GM21529 (cell line): ENCODE data around the gene COA7.

Experiments
- ATAC-seq: cut with Tn5 transposase; IDR thresholded peaks from one replicate; pipeline ENCODE4 v1.9.1; 2021; ENCODE audit not compliant: unreplicated experiment

The COA7 gene

DNA sequence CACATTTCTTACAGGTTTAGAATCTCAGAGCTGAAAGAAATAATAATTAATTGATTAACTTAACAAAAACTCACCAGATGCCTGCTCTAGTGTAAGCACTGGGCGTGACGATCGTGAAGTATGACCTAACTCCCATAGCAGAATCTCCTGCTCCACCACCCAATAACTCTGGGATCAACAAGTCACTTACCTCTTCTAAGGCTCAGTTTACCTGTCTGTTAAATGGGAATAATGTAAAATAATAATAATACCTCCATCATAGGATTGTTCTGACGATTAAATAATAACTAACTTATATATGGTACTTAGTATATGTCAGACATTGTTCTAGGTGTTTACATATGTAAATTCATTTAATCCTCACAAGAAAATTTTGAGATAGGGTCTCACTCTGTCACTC is 24.6 kb downstream of the COA7 start:
- no peak for ATAC-seq

DNA sequence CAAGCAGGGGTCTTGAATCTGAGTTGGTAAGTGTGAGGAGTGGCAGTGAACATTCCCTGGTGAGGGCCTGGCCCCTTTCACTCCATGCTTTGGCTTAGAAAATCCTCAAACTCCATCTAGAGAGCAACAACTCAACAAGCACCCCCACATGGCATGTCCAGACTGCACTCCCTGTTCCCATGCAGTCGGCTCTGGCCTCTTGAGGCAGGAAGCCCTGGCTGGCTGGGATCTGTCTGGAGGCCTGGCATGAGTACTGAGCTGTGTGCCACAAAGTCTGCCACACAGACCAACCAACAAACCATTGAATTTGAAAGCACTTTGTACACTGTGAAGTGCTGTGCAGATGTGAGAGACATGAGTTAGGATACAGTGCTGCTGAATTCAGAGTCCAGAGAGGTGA is 25.2 kb downstream of the COA7 start:
- no peak for ATAC-seq

DNA sequence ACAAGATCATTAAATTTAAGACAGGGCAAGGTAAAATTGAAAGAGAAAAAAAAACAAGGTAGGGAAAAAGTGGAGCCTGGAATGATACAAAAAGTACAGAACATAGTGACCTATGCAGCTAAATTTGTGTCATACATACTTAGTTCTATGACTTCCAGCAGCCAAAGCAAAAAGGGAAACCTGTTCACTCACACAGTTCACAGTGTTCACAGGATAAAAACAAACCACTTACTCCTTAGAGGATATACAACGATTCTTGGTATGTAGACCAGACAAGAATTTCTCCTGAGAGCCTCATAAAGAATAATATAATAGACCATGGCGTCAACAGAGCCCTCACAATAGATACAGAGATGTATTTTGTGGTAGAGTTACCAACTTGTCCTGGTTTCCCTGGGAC is 27.5 kb downstream of the COA7 start:
- no peak for ATAC-seq

DNA sequence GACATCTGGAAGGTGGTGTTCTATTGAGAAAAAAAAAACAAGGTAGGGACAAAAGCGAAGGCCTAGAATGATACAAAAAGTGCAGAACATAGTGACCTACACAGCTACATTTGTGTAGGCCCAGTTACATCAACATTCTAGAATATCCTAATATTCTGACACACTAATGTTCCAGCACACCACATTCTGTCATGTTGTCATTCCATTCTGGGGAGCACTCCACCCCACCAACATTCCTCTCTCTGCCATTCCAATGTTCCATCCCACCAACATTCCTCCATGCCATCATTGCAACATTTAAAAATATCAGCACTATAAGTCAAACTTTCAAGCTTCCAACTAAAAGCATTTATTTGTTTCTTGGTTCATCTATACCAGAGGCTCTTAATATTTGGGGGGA is 28.5 kb downstream of the COA7 start:
- no peak for ATAC-seq

DNA sequence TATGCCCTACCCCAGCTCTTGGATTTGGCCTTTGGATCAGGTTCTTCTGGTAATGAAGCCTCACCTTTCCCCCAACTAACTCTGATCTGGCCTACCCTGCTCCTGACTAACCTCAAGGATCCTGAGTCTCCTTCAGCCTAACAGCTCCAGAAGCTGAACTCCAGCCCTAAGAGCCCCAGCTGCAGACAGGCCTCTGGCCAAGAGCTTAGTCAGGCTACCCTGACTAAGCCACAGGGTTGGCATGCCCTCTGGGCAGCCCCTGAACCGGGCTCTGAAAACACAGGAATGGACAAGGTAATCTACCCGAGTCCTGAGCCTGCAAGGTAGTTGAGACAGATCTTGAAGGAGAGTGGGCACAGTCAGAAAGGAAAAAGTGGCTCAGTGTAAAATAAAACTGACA is 29.4 kb downstream of the COA7 start:
- ATAC-seq, result no peak

DNA sequence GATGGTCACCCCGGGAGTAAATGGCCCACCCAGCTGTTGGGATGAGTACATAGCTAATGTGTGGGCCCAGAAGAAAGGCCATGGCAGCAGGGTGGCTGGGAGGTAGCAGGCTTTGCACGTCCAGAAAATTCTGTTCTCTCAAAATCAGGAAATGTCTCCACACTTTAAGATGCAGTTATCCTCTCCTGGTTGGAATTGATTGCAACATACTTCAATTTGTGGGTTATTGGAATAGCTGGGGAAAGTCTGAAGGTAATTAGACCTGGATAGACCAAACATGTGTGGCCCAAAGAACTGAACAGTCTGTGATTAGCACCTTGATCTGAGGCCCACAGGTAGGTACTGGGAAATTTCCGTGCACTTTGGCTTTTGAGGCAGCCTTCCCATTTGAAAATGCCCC is 30.2 kb downstream of the COA7 start:
- ATAC-seq, result no peak

DNA sequence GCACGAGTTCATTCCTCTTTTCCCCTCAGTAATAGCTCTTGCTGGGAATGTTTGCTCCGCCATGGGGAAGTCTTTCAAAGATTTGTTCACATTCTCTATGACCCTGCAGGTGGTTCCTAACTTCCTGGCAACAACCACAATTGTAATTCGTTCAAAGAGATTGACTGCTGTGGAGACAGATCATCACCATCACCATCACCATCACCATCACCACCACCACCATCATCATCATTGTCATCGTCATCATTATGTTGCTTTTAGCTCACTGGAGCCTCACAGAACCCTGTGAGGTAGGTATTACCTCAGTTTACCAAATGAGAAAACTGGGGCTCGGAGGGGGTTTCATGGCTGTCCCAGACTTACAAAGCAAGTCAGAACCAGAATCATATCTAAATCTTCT is 30.9 kb downstream of the COA7 start:
- ATAC-seq, result no peak

DNA sequence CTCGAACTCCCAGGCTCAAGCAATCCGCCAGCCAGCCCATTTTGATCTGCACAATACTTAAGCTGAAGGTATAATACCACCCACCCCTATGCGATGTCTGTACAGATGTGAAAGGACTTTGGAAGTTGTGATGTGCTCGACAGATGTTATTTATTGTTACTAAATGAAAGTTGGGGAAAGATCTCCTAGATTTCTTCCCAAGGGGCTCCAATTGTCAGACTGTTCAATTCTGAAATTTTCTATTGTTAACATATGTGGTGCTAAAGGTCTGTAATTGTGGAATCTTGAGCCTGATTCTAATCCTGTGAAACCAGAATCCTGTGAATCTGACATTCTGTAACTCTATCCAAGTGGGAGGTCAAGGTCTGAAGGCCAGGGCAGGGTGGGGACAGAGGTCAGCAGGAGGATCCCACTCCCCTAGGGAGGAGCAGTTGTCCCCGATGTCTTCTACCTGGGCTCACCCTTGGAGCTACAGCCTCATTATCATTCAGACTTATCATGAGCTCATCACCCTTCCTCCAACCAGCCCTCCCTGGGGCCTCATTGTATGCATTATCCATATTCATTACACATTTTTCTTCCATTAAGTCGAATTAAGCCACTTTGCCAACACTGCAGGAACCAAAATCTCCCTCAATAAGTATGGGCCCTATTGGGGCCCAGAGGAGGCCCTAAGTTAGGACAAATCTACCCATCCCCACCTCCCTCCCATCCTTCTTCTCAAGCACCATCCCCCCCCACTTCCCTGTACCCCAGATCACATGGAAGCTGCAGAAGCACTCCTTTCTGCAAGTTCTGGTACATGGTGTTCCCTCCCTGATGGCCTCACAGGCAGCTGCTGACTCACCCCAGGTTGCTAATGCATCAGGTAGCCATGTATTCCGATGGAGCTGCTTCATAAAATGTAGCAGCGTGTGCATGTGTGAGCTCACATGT is 32.9 kb downstream of the COA7 start:
- ATAC-seq, result no peak

DNA sequence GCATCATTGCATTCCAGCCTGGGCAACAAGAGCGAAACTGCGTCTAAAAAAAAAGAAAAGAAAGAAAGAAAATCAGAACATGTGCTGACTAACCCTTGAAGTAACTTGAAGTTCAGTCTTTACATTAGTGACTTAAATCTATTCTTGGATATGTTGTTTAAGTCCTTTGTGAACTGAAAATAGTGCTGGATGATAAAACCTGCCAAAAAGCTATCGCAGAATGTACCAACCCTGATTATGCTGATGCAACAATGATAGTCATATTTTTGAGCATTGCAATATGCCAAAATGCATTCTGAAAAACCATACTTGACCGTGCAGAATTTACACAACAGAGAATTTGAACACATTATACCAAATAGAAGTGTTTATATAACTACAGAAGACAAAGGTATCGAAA is 34.4 kb downstream of the COA7 start:
- ATAC-seq, result no peak

DNA sequence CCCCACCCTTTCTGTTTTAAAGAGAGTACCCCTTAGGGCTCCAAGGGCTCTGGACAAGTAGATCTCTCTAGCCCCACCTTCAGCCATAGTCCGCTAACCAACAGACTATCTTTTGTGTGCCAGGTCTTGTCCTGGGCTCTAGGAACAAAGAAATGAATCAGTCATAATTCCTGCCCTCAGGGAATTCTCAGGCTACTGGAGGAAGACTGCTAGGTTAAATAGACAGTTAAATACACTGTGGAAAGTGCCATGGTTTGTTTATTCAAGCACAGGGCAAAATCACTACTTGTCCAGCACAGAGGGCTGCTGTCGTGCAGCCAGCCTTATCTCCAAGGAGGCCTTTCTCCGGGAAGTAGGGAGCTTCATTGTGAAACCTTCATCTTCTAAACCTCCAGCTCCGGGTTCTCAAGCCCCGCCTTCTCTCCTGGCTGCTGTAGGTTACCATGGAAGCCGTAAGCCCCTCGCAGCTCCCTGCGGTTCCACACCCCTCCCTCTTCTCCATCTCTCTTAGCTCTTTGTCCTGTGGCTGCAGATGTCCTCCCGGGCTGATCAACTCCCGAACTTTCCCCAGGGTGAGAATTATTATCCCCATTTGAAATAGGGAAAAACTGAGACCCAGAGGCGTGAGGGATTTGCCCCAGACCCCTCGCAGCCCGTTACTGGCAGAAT is 35.4 kb downstream of the COA7 start:
- ATAC-seq, result no peak

DNA sequence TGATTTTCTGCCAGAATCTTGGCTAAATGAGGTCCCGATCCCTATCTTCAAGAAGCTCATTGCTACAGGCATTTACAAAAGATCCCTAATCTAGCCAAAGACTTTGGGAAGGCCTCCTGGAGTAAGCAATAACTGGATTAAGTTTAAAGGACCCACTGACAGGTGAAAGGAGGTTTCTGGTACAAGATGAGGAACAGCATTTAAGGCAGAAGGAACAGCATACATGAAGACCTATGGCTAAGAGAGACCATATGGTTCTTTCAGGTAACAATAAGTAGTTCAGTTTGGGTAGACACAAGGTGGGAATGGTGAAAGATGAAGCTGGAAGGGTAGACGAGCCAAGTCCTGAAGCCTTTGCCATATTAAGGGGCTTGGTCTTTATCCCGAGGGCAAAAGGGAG is 37.3 kb downstream of the COA7 start:
- no peak for ATAC-seq

DNA sequence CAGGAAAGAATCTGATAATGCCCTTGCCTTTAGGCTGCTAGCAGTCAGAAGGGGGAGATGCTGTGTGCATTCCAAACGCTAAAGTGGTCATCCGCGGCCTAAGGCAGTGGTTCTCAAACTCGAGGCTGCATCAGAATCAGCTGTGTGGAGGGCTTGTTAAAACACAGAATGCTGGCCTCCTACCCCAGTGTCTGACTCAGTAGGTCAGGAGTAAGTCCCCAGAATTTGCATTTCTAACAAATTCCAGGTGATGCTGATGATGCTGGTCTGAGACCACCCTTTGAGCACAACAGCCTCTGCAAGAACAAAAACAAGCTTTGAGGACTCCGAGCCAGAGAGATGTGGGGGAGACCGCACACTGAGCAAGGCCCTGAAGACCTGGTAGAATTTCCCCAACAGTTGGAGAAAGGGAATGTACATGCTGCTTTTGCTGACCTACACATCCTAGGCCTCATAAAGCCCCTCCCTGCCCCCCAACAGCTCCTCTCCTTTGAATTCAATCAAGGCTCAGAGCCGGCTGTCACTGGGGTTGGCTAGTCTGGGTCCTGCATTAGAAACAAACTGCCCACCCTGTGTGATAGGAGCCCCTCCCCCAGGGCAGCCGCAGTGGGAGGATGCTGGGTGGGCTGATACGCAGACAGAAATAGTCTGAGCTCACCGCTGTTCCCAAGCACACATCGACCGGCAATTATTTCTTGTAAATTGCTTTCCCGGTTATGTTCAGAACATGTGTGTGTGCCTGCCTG is 38.1 kb downstream of the COA7 start:
- ATAC-seq, result peak; percentile 17

DNA sequence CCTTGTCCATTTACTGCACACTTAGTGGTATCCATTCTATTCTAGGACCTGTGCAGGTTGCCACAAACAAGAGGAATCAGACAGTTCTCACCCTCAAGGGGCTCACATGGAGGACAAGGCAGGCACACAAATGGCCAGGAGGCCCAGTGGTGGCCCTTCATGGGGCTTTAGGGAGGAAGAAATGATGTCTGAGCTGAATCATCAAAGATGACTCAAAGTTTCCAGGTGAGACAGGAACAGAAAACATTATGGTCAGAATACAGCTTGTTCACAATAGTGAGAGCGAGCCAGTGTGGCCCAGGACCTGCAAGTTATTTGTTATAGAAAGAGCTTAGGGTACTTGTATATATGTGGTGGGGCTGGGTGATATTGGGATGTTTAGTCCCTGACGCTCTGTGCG is 38.8 kb downstream of the COA7 start:
- ATAC-seq, result peak; percentile 83

DNA sequence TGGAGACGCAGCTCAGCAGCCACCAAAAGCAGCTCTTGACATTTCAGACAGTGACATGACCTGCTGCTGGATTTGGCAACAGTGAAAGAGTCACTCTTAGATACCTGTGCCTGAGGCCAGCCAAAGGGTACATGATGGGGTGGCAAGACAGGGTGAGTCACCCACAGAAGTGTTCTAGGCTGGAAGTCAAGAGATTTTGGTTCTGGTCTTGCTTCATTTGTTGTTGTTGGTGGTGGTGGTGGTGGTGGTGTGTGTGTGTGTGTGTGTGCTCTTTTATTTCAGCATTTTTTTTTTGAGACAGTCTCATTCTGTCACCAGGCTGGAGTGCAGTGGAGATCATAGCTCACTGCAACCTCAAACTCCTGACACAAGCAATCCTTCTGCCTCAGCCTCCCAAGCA is 39.4 kb downstream of the COA7 start:
- ATAC-seq, result no peak

DNA sequence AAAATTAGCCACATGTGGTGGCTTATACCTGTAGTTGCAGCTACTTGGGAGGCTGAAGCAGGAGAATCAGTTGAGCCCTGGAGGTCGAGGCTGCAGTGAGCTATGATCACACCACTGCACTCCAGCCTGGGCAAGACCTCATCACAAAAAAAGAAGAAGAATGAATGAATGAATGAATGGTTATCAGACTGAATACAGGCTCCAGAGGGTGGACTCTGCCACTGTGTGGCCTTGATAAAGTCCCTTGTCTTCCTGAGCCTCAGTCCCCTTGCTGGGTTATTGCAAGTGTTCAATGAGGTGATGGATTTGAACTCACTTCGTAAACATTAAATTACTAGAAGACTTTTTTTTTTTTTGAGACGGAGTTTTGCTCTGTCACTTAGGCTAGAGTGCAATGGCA is 40.4 kb downstream of the COA7 start:
- no peak for ATAC-seq

DNA sequence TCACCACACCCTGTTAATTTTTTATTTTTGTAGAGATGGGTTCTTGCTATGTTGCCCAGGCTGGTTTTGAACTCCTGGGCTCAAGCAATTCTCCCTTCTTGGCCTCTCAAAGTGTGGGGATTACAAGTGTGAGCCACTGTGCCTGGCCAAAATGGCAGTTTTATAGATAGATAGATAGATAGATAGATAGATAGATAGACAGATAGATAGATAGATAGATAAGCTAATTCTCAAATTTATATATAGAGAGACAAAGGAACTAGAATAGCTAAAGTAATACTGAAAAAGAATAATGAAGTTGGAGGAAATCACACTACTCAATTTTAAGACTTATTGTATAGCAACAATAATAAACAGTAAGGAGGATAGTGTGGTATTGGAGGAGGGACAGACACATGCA is 44.1 kb downstream of the COA7 start:
- ATAC-seq, result no peak

DNA sequence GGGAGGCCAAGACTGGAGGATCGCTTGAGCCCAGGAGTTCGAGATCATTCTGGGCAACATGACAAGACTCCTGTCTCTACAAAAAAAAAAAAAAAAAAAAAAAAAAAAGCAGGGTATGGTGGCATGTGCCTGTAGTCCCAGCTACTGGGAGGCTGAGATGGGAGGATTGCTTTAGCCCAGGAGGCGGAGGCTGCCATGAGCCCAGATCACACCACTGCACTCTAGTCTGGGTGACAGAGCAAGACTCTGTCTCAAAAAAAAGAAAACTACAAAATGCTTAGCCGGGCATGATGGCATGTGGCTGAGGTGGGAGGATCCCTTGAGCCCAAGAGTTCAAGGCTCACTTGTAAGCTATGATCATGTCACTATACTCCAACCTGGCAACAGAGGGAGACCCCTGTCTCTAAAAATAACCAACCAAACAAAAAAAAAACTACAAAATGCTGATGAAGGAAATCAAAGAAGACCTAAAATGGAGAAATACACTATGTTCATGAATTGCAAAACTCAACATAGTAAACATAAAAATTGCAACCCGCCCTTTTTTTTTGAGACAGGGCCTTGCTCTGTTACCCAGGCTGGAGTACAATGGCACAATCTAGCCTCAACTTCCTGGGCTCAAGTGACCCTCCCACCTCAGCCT is 44.8 kb downstream of the COA7 start:
- ATAC-seq, result no peak

DNA sequence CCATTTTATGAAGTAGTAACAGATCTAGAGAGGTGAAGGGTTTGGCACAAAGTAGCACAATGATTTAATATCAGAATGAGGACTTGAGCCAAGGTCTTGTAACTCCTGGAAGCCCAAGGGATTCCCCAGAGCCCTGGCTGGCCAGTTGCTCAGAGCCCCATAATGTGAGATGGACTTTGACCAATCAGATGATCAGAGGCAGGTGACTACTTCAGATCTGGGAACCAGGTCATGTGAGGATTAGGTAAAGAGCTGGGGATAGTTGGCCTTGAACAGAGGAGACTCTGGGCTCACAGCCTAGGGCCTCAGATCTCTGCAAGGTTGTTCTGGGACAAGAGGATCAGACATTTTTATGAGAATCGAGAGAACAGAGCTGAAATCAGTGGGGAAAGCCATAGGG is 46.2 kb downstream of the COA7 start:
- ATAC-seq, result no peak

DNA sequence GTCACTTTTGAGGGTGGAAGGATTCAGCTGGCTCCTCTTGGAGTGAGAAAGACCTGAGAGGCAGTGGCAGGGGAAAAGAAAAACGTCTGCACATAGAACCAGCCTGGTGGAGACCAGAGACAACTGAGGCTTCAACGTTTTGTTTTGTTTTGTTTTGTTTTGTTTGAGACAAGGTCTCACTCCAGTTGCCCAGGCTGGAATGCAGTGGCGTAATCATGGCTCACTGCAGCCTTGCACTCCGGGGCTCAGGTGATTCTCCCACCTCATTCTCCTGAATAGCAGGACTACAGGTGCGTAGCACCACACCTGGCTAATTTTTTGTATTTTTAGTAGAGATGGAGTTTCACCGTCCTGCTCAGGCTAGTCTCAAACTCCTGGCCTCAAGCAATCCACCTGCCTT is 52.9 kb downstream of the COA7 start:
- ATAC-seq, result no peak

DNA sequence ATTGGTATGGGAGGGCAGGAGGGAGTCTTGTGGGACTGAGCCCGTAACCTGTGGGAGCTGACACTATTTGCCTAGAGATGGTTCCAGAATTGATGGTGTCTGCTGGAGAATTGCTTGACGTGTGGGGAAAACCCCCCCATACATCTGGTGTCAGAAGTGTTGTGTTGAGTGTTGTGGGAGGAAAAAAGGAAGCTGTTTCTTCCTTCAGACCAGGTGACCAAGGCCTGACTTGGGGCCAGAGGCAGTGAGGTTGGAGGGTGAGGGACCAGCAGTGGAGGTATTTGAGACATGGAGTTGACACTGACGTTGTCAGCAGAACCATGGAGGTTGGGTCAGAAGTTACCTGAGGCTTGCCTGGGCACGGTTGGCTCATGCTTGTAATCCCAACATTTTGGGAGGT is 56.8 kb downstream of the COA7 start:
- ATAC-seq, result no peak

DNA sequence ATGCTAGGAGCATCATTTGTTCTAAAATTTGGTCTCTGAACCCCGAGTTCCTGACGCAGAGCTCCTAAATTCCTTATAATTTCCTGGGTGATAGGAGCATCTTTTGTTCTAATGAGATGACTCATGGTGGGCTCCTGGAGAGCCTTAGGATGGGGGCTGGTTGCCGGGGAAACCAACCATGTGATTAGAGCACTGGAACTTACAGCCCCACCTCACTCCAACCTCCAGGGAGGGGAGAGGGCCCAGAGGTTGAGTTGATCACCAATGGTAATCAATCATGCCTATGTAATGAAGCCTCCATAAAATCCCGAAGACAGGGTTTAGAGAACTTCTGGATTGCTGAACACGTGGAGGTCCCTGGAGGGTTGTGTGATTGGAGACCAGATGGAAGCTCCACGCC is 57.5 kb downstream of the COA7 start:
- ATAC-seq, result no peak
